Breast epithelium (tissue), 4 donors: ENCODE data around the gene GPR84. TPM values are rescaled to one million over a fixed set of nuclear protein-coding genes. Genes with fewer than 3 reads are reported as not detected.

Experiments used
- DNase-seq, 2 donors: peaks; one replicate each; pipeline ENCODE4 v3.0.0-alpha.2; 2019; ENCODE audit warnings: low spot score in 2 of 2
- H3K27ac ChIP-seq, 2 donors: fragments of 200-600 bp; sonication (generic) in 1 of 2; one replicate each; pipeline ENCODE4 v1.5.1; 2016 to 2019; ENCODE audit warnings: mild to moderate bottlenecking in 1 of 2
- H3K27me3 ChIP-seq, 2 donors: fragments of 200-600 bp; sonication (generic) in 1 of 2; one replicate each; pipeline versions ENCODE4 v1.5.1 to v1.6.0; 2017 to 2019; ENCODE audit warnings: control low read depth in 1 of 2, mild to moderate bottlenecking in 1 of 2
- H3K36me3 ChIP-seq: fragments of 200-600 bp; one replicate; pipeline ENCODE4 v1.5.1; 2019
- H3K4me1 ChIP-seq, 2 donors: fragments of 200-600 bp; sonication (generic); one replicate each; pipeline ENCODE4 v1.5.1; 2016 to 2019; ENCODE audit warnings: control low read depth in 1 of 2
- H3K4me3 ChIP-seq, 3 donors: fragments of 200-600 bp; sonication (generic); 1 replicate in 2 of 3; 2 replicates in 1 of 3; pipeline ENCODE4 v1.5.1; 2016 to 2019; ENCODE audit warnings: mild to moderate bottlenecking in 3 of 3, moderate library complexity in 2 of 3
- H3K9me3 ChIP-seq, 2 donors: fragments of 200-600 bp; sonication (generic) in 1 of 2; one replicate each; pipeline ENCODE4 v1.5.1; 2016 to 2019; ENCODE audit warnings: control low read depth in 1 of 2
- POLR2A ChIP-seq: fragments of 450-650 bp; IDR thresholded peaks from one replicate; pipeline ENCODE4 v1.6.1; 2016; ENCODE audit warnings: antibody characterized with exemption, mild to moderate bottlenecking, moderate library complexity
- POLR2AphosphoS5 ChIP-seq, 3 donors: sonication (generic); formaldehyde crosslinking; IDR thresholded peaks; one replicate each; pipeline ENCODE4 v1.6.1; 2017; ENCODE audit warnings: antibody characterized with exemption in 3 of 3
- intact Hi-C: fragments of 100-400 bp; cut with DNase I; formaldehyde crosslinking; loops from one replicate; pipeline ENCODE4 v1.15.1; 2023; ENCODE audit warnings: low total_unique reads
- total RNA-seq, 3 donors: library from RNA; depleted of rRNA; stranded (reverse); fragments of >200 nt; gene quantifications; one replicate each; pipeline ENCODE4 v1.1.0, GENCODE V29; 2016
- TF ChIP-seq, protein P1 (sequence below), 3 donors: fragments of 450-650 bp; IDR thresholded peaks; one replicate each; pipeline ENCODE4 v1.5.1; 2016 to 2017; ENCODE audit warnings: antibody characterized with exemption in 3 of 3, mild to moderate bottlenecking in 3 of 3, moderate library complexity in 3 of 3

The GPR84 gene
- total RNA-seq, 3 donors from 2014 or later = 0.44 TPM; not detected in 2

DNA sequence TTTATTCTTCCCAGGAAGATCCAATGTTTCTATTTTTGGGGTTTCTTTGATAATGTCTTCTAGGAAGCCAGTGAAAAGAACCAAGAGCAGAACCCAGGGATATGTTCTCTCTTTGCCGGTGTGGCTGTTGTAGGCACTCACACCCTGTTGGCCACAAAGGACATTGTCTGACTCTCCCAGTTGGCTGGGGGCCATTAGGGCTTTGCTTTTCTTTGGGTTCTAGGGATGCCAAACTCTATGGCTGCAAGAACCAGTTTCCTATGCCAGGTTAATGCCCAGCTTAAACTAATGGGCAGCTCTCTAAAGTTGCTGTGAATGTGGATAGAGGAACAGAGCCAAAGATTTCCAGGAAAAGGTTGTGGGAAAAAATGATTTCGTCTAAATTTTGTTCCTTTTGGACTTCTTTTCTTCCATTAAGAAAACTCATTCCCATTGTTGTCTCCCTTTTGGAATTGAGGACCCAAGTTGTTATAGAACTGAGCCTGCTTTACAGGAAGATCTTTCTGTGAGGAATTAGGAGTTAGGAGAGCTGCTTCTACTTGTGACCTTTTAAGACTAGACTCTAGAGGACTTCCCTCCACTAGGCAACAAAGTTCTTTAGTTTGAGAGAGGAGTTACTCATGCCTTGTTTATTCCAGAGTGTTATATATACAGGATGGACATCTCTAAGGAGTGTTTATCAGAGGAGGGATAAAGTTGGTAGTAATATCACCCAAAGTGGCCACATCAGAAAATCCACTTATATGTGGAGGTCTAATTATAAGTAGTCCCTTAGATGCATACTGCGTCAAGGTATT lies 26.2 kb downstream of the GPR84 start:
- DNase-seq = no peak
- intact Hi-C loops = no loop called here
- H3K9me3 ChIP-seq = no peaks in the 10 kb centered on the region
- TF ChIP-seq, protein P1, sequence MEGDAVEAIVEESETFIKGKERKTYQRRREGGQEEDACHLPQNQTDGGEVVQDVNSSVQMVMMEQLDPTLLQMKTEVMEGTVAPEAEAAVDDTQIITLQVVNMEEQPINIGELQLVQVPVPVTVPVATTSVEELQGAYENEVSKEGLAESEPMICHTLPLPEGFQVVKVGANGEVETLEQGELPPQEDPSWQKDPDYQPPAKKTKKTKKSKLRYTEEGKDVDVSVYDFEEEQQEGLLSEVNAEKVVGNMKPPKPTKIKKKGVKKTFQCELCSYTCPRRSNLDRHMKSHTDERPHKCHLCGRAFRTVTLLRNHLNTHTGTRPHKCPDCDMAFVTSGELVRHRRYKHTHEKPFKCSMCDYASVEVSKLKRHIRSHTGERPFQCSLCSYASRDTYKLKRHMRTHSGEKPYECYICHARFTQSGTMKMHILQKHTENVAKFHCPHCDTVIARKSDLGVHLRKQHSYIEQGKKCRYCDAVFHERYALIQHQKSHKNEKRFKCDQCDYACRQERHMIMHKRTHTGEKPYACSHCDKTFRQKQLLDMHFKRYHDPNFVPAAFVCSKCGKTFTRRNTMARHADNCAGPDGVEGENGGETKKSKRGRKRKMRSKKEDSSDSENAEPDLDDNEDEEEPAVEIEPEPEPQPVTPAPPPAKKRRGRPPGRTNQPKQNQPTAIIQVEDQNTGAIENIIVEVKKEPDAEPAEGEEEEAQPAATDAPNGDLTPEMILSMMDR (IDR thresholded peaks at IDR 0.05) = no peak
- TF ChIP-seq POLR2AphosphoS5 (IDR thresholded peaks at IDR 0.05) (no peak), POLR2A (no peak)
- no peaks in the 10 kb centered on the region for H3K4me1 ChIP-seq
- peaks cover 3% of the 10 kb centered on the region for H3K36me3 ChIP-seq
- peak overlapping the region; percentile 9 to 22 for H3K27ac ChIP-seq
- H3K27me3 ChIP-seq = no peaks in the 10 kb centered on the region
- H3K4me3 ChIP-seq = no peak overlapping the region

DNA sequence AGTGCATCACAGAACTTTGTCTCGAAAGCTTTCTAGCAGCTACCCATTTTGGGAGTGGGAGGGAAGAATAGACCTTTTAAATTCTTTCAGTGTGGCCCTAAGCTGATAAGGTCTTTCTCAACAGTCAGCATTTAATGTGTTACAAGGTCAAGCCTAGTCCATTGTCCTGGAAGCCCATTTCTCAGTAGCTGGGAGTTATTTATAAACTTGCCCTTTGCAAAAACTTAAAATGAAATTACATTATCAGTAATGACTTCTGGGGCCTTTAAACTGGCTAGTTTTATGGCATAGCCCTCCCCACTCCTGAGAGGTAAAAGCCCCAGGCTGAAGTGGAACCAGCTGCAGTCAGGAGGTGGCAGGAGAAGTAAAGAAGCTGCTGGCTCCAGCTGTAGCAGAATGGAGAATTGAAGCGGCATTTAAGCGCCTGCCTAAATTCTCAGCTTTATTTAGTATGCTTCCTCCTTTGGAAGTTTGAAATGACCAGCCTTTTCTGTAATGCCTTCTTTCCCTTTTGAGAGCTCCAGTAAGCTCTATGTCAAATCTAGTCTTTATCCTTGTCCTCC lies 26.9 kb downstream of the GPR84 start:
- peak overlapping the region; percentile 9 to 37 for H3K27ac ChIP-seq
- no peaks in the 10 kb centered on the region for H3K27me3 ChIP-seq
- TF ChIP-seq, protein P1 (IDR thresholded peaks at IDR 0.05) = no peak
- no peak overlapping the region for H3K4me3 ChIP-seq
- intact Hi-C loops = no loop called here
- no peaks in the 10 kb centered on the region for H3K4me1 ChIP-seq
- H3K9me3 ChIP-seq = no peaks in the 10 kb centered on the region
- H3K36me3 ChIP-seq = peaks cover 2% of the 10 kb centered on the region
- DNase-seq = no peak

DNA sequence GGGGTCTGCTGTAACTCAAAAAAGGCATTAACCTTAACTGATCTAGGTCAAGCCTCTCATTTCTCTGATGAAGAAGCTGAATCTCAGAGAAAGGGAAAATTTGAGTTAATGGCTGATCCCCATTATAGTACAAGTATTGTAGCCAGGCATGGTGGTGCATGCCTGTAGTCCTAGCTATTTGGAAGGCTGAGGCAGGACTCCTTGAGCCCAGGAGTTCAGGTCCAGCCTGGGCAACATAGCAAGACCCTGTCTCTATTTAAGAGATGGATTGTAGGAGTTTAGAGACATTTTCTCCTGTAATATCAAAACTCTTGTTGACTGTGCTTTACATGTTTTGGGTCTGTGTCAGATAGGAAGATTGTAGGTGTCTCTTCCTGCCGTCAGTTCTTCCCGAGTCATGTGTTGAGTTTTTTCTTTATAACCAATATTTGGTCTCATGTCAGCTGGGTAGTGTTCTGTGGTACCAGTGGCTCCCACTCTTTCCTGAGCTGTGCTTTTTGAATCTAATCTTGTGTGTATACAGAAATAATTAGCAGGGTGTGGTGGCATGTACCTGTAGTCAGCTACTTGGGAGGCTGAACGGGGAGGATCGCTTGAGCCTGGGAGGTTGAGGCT lies 30.8 kb downstream of the GPR84 start:
- intact Hi-C loops = no loop called here
- DNase-seq = no peak
- TF ChIP-seq, protein P1 (IDR thresholded peaks at IDR 0.05) = no peak
- TF ChIP-seq POLR2A (no peak), POLR2AphosphoS5 (IDR thresholded peaks at IDR 0.05) (no peak)
- no peaks in the 10 kb centered on the region for H3K27me3 ChIP-seq
- H3K27ac ChIP-seq = no peak overlapping the region
- H3K36me3 ChIP-seq = no peaks in the 10 kb centered on the region
- H3K4me1 ChIP-seq = no peaks in the 10 kb centered on the region
- H3K9me3 ChIP-seq = no peaks in the 10 kb centered on the region
- H3K4me3 ChIP-seq = no peak overlapping the region

DNA sequence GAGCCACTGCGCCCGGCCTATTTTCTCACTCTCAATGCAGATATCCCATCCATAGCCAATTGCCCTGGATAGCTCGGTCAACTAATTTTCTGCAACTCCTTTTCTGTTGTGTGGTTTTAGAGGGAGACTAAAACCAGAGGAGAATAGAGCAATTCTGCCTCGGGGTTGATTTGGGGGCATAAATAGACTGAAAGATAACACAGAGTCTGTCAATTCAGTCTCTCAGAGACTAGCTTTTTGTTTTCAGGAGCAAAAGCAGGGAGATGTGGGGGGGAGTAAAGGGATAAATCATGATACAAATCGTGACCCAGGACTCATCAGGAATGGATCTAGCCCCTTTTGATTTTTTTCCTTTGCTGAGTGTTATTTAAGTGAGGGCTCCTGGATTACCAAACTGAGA lies 32.8 kb downstream of the GPR84 start:
- Histone ChIP-seq H3K27ac (no peak overlapping the region), H3K36me3 (no peaks in the 10 kb centered on the region), H3K9me3 (no peaks in the 10 kb centered on the region), H3K4me3 (no peak overlapping the region), H3K4me1 (no peaks in the 10 kb centered on the region), H3K27me3 (no peaks in the 10 kb centered on the region)
- TF ChIP-seq, protein P1 (IDR thresholded peaks at IDR 0.05) = no peak
- DNase-seq = no peak
- intact Hi-C loops = no loop called here

DNA sequence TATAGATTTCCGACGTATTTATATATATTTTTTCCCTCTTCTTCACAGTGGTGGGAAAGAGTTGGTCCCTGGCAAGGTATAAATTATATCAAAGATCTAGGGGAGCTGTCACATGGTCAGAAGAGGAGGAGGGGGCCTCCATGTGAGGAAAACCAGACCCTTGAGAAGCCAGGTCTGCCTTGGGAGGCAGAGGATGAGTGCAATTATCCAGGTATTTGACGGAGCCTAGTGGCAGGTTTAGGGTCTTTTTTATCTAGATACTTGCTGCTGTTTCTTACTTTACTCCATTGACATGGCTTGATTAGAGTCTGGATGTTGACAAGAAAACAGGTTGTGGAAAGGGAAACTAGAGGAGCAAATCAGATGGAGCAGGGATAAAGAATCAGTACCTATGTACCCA lies 33.8 kb downstream of the GPR84 start:
- H3K4me3 ChIP-seq = no peak overlapping the region
- H3K9me3 ChIP-seq = no peaks in the 10 kb centered on the region
- H3K27ac ChIP-seq = no peak overlapping the region
- no peaks in the 10 kb centered on the region for H3K36me3 ChIP-seq
- TF ChIP-seq, protein P1 (IDR thresholded peaks at IDR 0.05) = no peak
- no peak for TF ChIP-seq POLR2A
- no peak for TF ChIP-seq POLR2AphosphoS5 (IDR thresholded peaks at IDR 0.05)
- no peaks in the 10 kb centered on the region for H3K27me3 ChIP-seq
- no peak for DNase-seq
- intact Hi-C loops = no loop called here
- H3K4me1 ChIP-seq = no peaks in the 10 kb centered on the region
